ENCODE results near the gene C2CD2. TPM values are rescaled to one million over a fixed set of nuclear protein-coding genes. Genes with fewer than 3 reads are reported as not detected.

C2CD2 gene
- total RNA-seq, 1 donor from 2014 or later: 24.8 TPM

DNA sequence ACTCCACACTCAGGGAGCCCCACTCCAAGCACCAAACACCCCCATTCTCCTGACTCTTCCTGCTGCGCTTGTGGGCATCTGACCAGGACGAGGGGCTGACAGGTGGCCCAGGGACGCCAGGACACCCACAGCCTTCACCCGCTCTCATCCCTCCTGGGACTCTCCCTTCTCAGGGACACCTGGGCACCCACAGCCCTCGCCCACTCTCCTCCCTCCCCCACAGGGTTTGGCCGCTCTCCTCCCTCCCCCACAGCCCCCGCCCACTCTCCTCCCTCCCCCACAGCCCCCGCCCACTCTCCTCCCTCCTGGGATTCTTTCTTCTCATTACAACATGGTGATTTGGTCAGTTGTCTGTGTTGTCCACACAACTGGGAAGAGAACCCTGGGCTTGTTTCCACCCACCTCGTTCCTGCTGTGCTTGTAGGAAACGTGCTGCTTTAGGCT lies 118.1 kb downstream of the C2CD2 start:
- Mint-ChIP-seq H3K9me3 (ENCODE audit: low read depth) (peaks cover 5% of the 10 kb centered on the region), H3K36me3 (ENCODE audit: insufficient read depth) (peaks cover 23% of the 10 kb centered on the region), H3K4me1 (ENCODE audit: low read depth) (no peaks in the 10 kb centered on the region), H3K27me3 (no peaks in the 10 kb centered on the region), H3K27ac (no peak overlapping the region), H3K4me3 (ENCODE audit: low read depth) (no peak overlapping the region)
- TF ChIP-seq, protein P1, sequence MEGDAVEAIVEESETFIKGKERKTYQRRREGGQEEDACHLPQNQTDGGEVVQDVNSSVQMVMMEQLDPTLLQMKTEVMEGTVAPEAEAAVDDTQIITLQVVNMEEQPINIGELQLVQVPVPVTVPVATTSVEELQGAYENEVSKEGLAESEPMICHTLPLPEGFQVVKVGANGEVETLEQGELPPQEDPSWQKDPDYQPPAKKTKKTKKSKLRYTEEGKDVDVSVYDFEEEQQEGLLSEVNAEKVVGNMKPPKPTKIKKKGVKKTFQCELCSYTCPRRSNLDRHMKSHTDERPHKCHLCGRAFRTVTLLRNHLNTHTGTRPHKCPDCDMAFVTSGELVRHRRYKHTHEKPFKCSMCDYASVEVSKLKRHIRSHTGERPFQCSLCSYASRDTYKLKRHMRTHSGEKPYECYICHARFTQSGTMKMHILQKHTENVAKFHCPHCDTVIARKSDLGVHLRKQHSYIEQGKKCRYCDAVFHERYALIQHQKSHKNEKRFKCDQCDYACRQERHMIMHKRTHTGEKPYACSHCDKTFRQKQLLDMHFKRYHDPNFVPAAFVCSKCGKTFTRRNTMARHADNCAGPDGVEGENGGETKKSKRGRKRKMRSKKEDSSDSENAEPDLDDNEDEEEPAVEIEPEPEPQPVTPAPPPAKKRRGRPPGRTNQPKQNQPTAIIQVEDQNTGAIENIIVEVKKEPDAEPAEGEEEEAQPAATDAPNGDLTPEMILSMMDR (IDR thresholded peaks at IDR 0.05; ENCODE audit: unreplicated experiment): no peak
- no peak for DNase-seq (ENCODE audit: low spot score, unreplicated experiment)

Other genes starting within 250 kb of the C2CD2 start
- 28.9 and 30.1 TPM in 2 replicates for gene RIPK4, start 187.0 kb downstream of the C2CD2 start, total RNA-seq
- gene PRDM15, start 74.7 kb downstream of the C2CD2 start, total RNA-seq: 14.0 and 16.2 TPM in 2 replicates
- gene ZBTB21, start 56.3 kb upstream of the C2CD2 start, total RNA-seq: 15.7 and 18.6 TPM in 2 replicates
- 0.19 TPM in 1 of 2 replicates, not detected in the other for gene UMODL1, start 117.3 kb upstream of the C2CD2 start, total RNA-seq